GM18868 (cell line): Measurements from ENCODE around the gene MYRIP.
"Not testable (repeated sequence)": the region's sequence is repeated elsewhere in the genome, so short reads cannot be mapped to it uniquely, and the experiment has no call there.

Experiments used
- ATAC-seq: cut with Tn5 transposase; IDR thresholded peaks from one replicate; pipeline ENCODE4 v1.9.1; 2021; ENCODE audit warnings: mild to moderate bottlenecking, moderate library complexity; ENCODE audit not compliant: unreplicated experiment

The MYRIP gene

GRCh38 chr3:39805650-39806049 lies 3.8 kb upstream of the MYRIP start:
- no peak for ATAC-seq

- no peak for ATAC-seq
Measured at GRCh38 chr3:39806820-39807219, 2.6 kb upstream of the MYRIP start.

GRCh38 chr3:39808467-39809180 lies 785 bp upstream of the MYRIP start:
- ATAC-seq, result no peak

GRCh38 chr3:39809995-39810595 lies 686 bp downstream of the MYRIP start:
- ATAC-seq, result no peak

- no peak for ATAC-seq
Measured at GRCh38 chr3:39810647-39811161, 1.3 kb downstream of the MYRIP start.

GRCh38 chr3:39811561-39811960 lies 2.2 kb downstream of the MYRIP start:
- ATAC-seq, result no peak

- ATAC-seq, result no peak
Measured at GRCh38 chr3:39812537-39812936, 3.1 kb downstream of the MYRIP start.

GRCh38 chr3:39814007-39814406 lies 4.6 kb downstream of the MYRIP start:
- no peak for ATAC-seq

GRCh38 chr3:39819899-39820298 lies 10.5 kb downstream of the MYRIP start:
- no peak for ATAC-seq

- not testable (repeated sequence) for ATAC-seq
Measured at GRCh38 chr3:39833764-39834163, 24.4 kb downstream of the MYRIP start.

GRCh38 chr3:39839484-39839883 lies 30.1 kb downstream of the MYRIP start:
- no peak for ATAC-seq

- ATAC-seq, result no peak
Measured at GRCh38 chr3:39843440-39843839, 34.0 kb downstream of the MYRIP start.

- no peak for ATAC-seq
Measured at GRCh38 chr3:39848365-39848764, 39.0 kb downstream of the MYRIP start.

- ATAC-seq, result no peak
Measured at GRCh38 chr3:39849992-39850715, 40.7 kb downstream of the MYRIP start.

- no peak for ATAC-seq
Measured at GRCh38 chr3:39850716-39851032, 41.3 kb downstream of the MYRIP start.

GRCh38 chr3:39855517-39855916 lies 46.1 kb downstream of the MYRIP start:
- no peak for ATAC-seq

- ATAC-seq, result no peak
Measured at GRCh38 chr3:39869890-39870289, 60.5 kb downstream of the MYRIP start.

- no peak for ATAC-seq
Measured at GRCh38 chr3:39870706-39871105, 61.3 kb downstream of the MYRIP start.

- ATAC-seq, result no peak
Measured at GRCh38 chr3:39879581-39879980, 70.2 kb downstream of the MYRIP start.

GRCh38 chr3:39882111-39882510 lies 72.7 kb downstream of the MYRIP start:
- no peak for ATAC-seq

- no peak for ATAC-seq
Measured at GRCh38 chr3:39892068-39892467, 82.7 kb downstream of the MYRIP start.

GRCh38 chr3:39896184-39896583 lies 86.8 kb downstream of the MYRIP start:
- ATAC-seq, result no peak
